Nephron (organoid): ENCODE measurements around the gene RSPO3.

ENCODE experiments used
- H3K27ac Mint-ChIP-seq, 3 experiments: 2 replicates each; pipeline ENCODE4 v1.8.0; 2020; ENCODE audit warnings: mixed read lengths in 3 of 3, mild to moderate bottlenecking in 2 of 3, moderate library complexity in 1 of 3
- H3K27me3 Mint-ChIP-seq: 2 replicates; pipeline ENCODE4 v1.8.0; 2021; ENCODE audit warnings: low read depth, mild to moderate bottlenecking, moderate library complexity, mixed read lengths
- H3K36me3 Mint-ChIP-seq: 2 replicates; pipeline ENCODE4 v1.8.0; 2020; ENCODE audit warnings: low read depth, mixed read lengths
- H3K4me1 Mint-ChIP-seq: 2 replicates; pipeline ENCODE4 v1.8.0; 2020; ENCODE audit warnings: mixed read lengths
- H3K4me3 Mint-ChIP-seq, 3 experiments: 2 replicates each; pipeline ENCODE4 v1.8.0; 2020; ENCODE audit warnings: mild to moderate bottlenecking in 3 of 3, mixed read lengths in 3 of 3, moderate library complexity in 2 of 3
- H3K9me3 Mint-ChIP-seq: 2 replicates; pipeline ENCODE4 v1.8.0; 2020; ENCODE audit warnings: mixed read lengths
- CTCF ChIP-seq, 3 experiments: fragments of 200-600 bp; sonication (generic); IDR thresholded peaks; one replicate each; pipeline ENCODE4 v1.5.0; 2021; ENCODE audit warnings: antibody characterized with exemption in 3 of 3; ENCODE audit not compliant: unreplicated experiment in 3 of 3

Gene RSPO3

GRCh38 chr6:127243501-127243900, 125.0 kb downstream of the RSPO3 start:
- Mint-ChIP-seq H3K27ac (no peak overlapping the region), H3K36me3 (no peaks in the 10 kb centered on the region), H3K4me3 (no peak overlapping the region), H3K27me3 (no peaks in the 10 kb centered on the region), H3K4me1 (no peaks in the 10 kb centered on the region), H3K9me3 (peaks cover 2% of the 10 kb centered on the region)
- TF ChIP-seq CTCF (IDR thresholded peaks at IDR 0.05; ENCODE audit: unreplicated experiment in 3 of 3), result no peak
